Psoas muscle (tissue), 8 donors: Measurements from ENCODE around the gene CLDN34. TPM values are rescaled to one million over a fixed set of nuclear protein-coding genes. Genes with fewer than 3 reads are reported as not detected.

ENCODE experiments used
- ATAC-seq, 4 donors: fragments of 200-7000 bp; cut with Tn5 transposase; one replicate each; pipeline ENCODE4 v1.9.1; 2020; ENCODE audit warnings: moderate library complexity in 3 of 4, mild to moderate bottlenecking in 2 of 4
- DNase-seq, 2 donors: peaks; one replicate each; pipeline ENCODE4 v3.0.0-alpha.2; 2020
- H3K27ac ChIP-seq: fragments of 200-600 bp; one replicate; pipeline ENCODE4 v1.8.0; 2022
- H3K27me3 ChIP-seq, 3 donors: fragments of 200-600 bp in 1 of 3; one replicate each; pipeline versions ENCODE4 v1.6.1 to v1.8.0; 2013 to 2022; ENCODE audit warnings: low read length in 2 of 3, mild to moderate bottlenecking in 2 of 3, moderate library complexity in 1 of 3; ENCODE audit not compliant: insufficient read depth in 3 of 3
- H3K36me3 ChIP-seq, 2 donors: fragments of 200-600 bp in 1 of 2; one replicate each; pipeline versions ENCODE4 v1.6.1 to v1.8.0; 2013 to 2022; ENCODE audit warnings: low read depth in 1 of 2, mild to moderate bottlenecking in 1 of 2, moderate library complexity in 1 of 2; ENCODE audit not compliant: insufficient read depth in 1 of 2
- H3K4me1 ChIP-seq: fragments of 200-600 bp; one replicate; pipeline ENCODE4 v1.8.0; 2022
- H3K4me3 ChIP-seq: fragments of 200-600 bp; one replicate; pipeline ENCODE4 v1.8.0; 2022; ENCODE audit warnings: mild to moderate bottlenecking
- H3K9me3 ChIP-seq: fragments of 200-600 bp; one replicate; pipeline ENCODE4 v1.8.0; 2022
- CTCF ChIP-seq: fragments of 200-600 bp; IDR thresholded peaks from one replicate; pipeline ENCODE4 v1.8.0; 2022; ENCODE audit warnings: antibody characterized with exemption
- WGBS, 3 donors: extraction: QIAGEN DNeasy Blood & Tissue Kit; methylation state at CpG; one replicate each; pipeline versions ENCODE4 v1.1.6 to v1.1.7; 2013; 5-methylcytosine and 5-hydroxymethylcytosine counted together
- intact Hi-C, 2 donors: fragments of 100-400 bp; cut with DNase I; formaldehyde crosslinking; loops; one replicate each; pipeline versions ENCODE4 v1.11.0 to v1.14.2; 2022
- polyA plus RNA-seq, 3 donors: library from polyadenylated mRNA; stranded (reverse); fragments of 200-250 nt; gene quantifications; one replicate each; pipeline ENCODE4 v1.2.3, GENCODE V29; 2013
- total RNA-seq, 4 donors: library from RNA; stranded (reverse); fragmentation: NEBNext Ultra II Directional in 2 of 4; extraction: Animal tissue kit (Norgen Biotek cat#: 25700) in 2 of 4; gene quantifications; one replicate each; pipeline versions ENCODE4 v1.2.1 to v1.2.4, GENCODE V29; 2021 to 2023
- donor health status: healthy with polysubstance abuse.
- donor health status: DM: no; HTN: no; CAD: no; lungs with moderate emphysema.
- donor health status: Bipolar disorder and iron deficiency.
- donor health status: healthy.
- donor health status: DM: yes; HTN: yes; CAD: no.
- donor health status: DM: no; HTN: no; CAD: no.
- donor health status: DM: no; HTN: no; CAD: no.
- donor health status: DM: yes; HTN: yes; CAD: no.

Gene CLDN34
- total and polyA plus RNA-seq, 7 donors = not detected

DNA sequence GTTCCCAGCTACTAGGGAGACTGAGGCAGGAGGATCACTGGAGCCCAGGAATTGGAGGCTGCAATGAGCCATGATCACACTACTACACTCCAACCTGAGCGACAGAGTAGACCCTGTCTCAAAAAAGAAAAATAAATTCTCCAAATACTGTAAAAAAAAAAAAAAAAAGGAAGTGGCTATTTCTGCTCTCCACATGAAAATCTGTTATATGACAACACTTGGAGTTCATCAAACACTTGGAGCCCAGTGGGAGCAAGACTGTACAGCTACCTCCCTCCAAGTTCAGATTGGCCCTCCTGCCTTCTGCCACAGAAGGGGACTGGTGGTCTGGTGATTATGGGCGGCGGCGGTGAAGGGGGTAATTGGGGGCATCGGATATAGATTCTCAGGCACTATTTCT lies 9.0 kb upstream of the CLDN34 start:
- no peaks in the 10 kb centered on the region for H3K9me3 ChIP-seq
- 91% methylated on average over 5 of the region's 5 CpGs for WGBS, 3 donors
- H3K27ac ChIP-seq = no peak overlapping the region
- no peak for ATAC-seq
- no peaks in the 10 kb centered on the region for H3K4me1 ChIP-seq
- intact Hi-C loops = no loop called here
- H3K27me3 ChIP-seq = peaks cover 0 to 5% (median 0%) of the 10 kb centered on the region in 3 donors
- DNase-seq = no peak
- H3K4me3 ChIP-seq = no peak overlapping the region
- H3K36me3 ChIP-seq = no peaks in the 10 kb centered on the region
- no peak for TF ChIP-seq CTCF

DNA sequence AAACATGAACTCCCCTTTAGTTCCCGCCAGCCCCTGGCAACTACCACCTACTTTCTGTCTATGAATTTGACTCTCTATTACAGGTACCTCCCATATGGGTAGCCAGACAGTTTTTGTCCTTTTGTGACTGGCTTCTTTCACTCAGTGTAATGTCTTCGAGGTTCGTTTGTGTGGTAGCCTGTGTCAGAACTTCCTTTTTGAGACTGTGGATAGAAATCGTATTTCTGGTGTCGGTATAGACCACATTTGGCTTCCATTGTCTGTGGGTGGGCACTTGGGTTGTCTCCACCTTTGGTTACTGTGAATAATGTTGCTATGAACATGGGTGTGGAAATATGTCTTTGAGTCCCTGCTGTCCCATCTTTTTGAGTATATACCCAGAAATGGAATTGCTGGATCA lies 5.4 kb upstream of the CLDN34 start:
- no peaks in the 10 kb centered on the region for H3K9me3 ChIP-seq
- no peak for DNase-seq
- no peak overlapping the region for H3K27ac ChIP-seq
- TF ChIP-seq CTCF = no peak
- 71 to 72% (median 72%) methylated on average over 5 of the region's 5 CpGs for whole genome bisulfite sequencing, 3 donors
- intact Hi-C loops = no loop called here
- H3K4me1 ChIP-seq = no peaks in the 10 kb centered on the region
- H3K36me3 ChIP-seq = no peaks in the 10 kb centered on the region
- H3K4me3 ChIP-seq = no peak overlapping the region
- no peak for ATAC-seq
- peaks cover 0 to 9% (median 0%) of the 10 kb centered on the region in 3 donors for H3K27me3 ChIP-seq

DNA sequence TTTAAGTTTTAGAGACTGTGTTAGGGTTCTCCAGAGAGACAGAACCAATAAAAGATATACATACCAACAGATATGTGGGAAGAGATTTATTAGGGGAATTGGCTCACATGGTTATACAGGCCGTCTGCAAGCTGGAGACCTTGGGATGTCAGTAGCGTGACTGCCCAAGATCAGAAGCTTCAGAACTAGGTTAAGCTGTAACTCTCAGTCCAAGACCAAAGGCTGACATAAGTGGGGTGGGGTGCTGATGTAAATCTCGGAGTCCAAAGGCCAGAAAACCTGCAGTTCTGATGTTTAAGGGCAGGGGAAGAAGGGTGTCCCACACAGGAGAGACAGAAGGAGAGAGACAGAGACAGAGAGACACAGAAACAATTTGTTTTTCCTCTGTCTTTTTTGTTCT lies 10.5 kb downstream of the CLDN34 start:
- Histone ChIP-seq H3K27me3 (peaks cover 0 to 4% (median 0%) of the 10 kb centered on the region in 3 donors), H3K4me1 (no peaks in the 10 kb centered on the region), H3K4me3 (no peak overlapping the region), H3K27ac (no peak overlapping the region), H3K9me3 (peaks cover 6% of the 10 kb centered on the region), H3K36me3 (no peaks in the 10 kb centered on the region)
- TF ChIP-seq CTCF = no peak
- 59 to 80% (median 76%) methylated on average over 3 of the region's 3 CpGs for WGBS, 3 donors
- intact Hi-C loops = loop anchor here in 1 of 2 donors (2.0 kb wide), 1 partner anchor 75 kb away; no protein-coding TSS in a partner anchor
- ATAC-seq = no peak
- no peak for DNase-seq

DNA sequence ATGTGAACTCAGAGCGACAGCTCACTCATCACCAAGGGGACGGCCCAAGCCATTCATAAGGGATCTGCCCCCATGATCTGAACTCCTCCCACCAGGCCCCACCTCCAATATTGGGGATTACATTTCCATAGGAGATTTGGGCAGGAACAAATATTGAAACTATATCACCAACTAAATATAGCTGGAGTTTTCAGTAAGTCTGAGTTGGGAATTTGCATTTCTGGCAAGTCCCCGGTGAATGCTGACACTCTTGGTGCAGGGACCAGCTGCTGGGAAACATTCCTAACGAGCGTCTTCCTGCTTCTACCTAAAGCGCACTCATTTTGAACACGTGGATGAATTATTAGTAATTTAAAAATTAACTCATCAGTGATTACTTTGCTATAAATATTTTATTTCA lies 13.2 kb downstream of the CLDN34 start:
- no peaks in the 10 kb centered on the region for H3K9me3 ChIP-seq
- ATAC-seq (no peak), DNase-seq (no peak)
- H3K4me3 ChIP-seq = no peak overlapping the region
- WGBS, 3 donors = 76 to 85% (median 81%) methylated on average over 7 of the region's 7 CpGs
- no peaks in the 10 kb centered on the region for H3K4me1 ChIP-seq
- peaks cover 0 to 2% (median 0%) of the 10 kb centered on the region in 3 donors for H3K27me3 ChIP-seq
- H3K27ac ChIP-seq = no peak overlapping the region
- intact Hi-C loops = no loop called here
- H3K36me3 ChIP-seq = no peaks in the 10 kb centered on the region
- TF ChIP-seq CTCF = no peak

- Histone ChIP-seq H3K27me3 (no peaks in the 10 kb centered on the region), H3K9me3 (no peaks in the 10 kb centered on the region), H3K27ac (no peak overlapping the region), H3K4me3 (no peak overlapping the region), H3K36me3 (no peaks in the 10 kb centered on the region), H3K4me1 (no peaks in the 10 kb centered on the region)
- intact Hi-C loops = no loop called here
- DNase-seq (no peak), ATAC-seq (no peak)
- no peak for TF ChIP-seq CTCF
- WGBS, 3 donors = 79 to 90% (median 83%) methylated on average over 5 of the region's 5 CpGs
These were observed 13.8 kb downstream of the CLDN34 start for GRCh38 chrX:9980927-9981326.
